Measurements from ENCODE around the gene CDH13.

DNA sequence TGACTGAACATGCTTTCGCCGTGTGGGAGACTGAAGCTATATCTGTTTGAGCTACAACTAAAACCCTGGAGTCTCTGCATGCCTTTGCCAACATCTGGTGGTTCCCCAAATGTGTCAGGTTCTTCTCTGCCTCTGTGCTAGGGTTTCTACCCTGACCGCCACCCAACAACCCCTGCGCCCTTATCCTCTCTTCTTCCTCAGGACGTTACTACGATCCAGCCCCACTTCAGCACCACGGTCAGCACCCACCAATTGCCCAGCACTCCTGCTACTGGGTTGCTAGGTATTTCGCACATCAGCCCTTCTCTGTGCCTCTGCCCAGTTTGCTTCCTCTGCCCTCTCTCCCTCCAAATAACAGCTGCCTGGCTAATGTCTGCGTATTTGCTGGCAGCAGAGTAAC is 1074.7 kb downstream of the CDH13 start:
- TF ChIP-seq, protein P1, sequence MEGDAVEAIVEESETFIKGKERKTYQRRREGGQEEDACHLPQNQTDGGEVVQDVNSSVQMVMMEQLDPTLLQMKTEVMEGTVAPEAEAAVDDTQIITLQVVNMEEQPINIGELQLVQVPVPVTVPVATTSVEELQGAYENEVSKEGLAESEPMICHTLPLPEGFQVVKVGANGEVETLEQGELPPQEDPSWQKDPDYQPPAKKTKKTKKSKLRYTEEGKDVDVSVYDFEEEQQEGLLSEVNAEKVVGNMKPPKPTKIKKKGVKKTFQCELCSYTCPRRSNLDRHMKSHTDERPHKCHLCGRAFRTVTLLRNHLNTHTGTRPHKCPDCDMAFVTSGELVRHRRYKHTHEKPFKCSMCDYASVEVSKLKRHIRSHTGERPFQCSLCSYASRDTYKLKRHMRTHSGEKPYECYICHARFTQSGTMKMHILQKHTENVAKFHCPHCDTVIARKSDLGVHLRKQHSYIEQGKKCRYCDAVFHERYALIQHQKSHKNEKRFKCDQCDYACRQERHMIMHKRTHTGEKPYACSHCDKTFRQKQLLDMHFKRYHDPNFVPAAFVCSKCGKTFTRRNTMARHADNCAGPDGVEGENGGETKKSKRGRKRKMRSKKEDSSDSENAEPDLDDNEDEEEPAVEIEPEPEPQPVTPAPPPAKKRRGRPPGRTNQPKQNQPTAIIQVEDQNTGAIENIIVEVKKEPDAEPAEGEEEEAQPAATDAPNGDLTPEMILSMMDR (conservative IDR thresholded peaks at IDR 0.05), result no peak
- TF ChIP-seq ZFX (IDR thresholded peaks at IDR 0.05), result no peak
